Non-pigmented ciliary epithelial cell (primary cell): ENCODE data around the gene SLC8A2.

ENCODE experiments used
- DNase-seq: peaks from one replicate; pipeline ENCODE4 v3.0.0-alpha.2; 2010; ENCODE audit warnings: low read depth

SLC8A2 gene

DNA sequence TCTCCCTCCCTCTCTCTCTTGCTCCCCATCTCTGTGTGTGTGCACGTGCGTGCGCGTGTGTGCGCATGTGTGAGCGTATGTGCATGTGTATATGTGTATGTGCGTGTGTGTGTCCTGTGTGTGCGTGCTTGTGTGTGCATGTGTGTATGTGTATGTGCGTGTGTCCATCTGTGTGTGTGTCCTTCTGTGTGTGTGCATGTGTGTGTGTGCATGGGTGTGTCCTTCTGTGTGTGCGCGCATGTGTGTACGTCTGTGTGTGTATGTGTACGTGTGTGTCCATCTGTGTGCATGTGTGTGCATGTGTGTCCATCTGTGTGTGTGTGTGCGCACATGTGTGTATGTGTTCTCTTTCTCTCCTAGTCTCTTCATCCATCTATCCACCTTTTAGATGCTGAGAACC, 12.2 kb downstream of the SLC8A2 start:
- DNase-seq, result no peak

DNA sequence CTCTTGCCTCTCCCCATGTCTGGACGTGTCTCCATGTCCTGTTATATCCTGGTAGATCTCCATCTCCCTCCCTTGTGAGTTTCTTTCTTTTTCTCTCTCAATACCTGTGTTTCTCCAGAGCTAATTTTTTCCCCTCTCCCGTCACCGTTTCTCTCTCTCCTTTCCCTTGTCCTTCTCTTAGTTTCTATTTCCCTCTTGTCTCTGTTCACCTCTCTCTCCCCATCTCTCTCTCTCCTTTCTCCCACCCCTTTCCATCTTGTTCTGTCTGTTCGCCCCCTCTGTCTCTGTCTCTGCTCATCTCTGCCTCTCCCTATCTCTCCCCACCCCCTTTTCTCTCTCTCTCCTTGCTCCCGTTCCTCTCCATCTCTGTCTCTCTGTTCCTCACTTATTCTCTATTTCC, 13.0 kb downstream of the SLC8A2 start:
- DNase-seq, result no peak

DNA sequence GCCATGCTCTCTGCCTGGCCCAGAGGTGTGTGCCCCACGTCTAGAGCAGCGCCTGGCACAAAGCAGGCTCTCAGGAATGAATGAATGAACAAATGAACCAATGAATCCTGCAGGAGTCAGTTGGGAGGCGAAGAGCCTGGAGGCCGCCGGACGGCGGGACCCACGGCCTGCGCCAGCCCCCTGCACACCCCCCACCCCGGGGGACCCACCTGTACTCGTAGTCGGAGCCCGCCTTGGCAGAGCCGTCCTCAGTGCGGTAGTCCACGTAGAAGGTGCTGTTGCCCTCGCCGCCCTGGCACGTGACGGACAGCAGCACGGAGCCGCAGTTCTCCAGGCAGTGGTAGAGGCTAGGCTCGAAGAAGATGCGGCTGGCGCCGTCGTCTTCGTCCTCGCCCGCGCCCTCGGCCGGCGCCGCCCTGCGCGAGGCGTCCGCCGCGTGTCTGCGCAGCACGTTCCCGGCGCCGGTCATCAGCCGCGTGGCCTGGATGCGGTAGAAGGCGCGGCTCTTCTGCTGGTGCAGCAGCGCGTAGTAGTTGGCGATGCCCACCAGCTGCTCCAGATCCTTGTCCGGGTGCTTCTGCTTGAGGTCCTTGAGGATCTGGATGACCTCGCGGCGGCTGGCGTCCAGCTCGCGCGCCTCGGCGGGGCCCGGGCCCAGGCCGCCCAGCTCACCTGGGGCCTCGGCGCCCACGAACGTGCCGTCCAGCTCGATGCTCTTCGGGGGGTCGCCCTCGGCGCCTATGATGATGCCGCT, 14.8 kb downstream of the SLC8A2 start:
- DNase-seq, result no peak

DNA sequence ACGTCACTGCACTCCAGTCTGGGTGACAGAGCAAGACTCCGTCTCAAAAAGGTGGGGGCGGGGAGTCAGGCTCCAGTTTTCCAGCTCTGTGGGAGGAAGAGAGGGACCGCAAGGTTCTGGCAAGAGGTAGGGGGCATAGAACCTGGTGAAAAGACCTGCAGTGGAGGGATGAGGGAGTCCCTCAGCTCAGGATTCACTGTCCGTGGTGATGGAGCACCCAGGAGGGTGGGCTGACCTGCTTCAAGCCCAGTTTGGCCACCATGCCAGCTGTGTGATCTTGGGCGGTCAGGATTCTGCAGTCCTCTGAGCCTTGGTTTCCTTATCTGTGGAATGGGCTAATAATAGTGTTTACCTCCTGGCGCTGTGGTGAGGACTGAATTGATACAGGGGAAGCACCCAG, 21.2 kb downstream of the SLC8A2 start:
- no peak for DNase-seq

DNA sequence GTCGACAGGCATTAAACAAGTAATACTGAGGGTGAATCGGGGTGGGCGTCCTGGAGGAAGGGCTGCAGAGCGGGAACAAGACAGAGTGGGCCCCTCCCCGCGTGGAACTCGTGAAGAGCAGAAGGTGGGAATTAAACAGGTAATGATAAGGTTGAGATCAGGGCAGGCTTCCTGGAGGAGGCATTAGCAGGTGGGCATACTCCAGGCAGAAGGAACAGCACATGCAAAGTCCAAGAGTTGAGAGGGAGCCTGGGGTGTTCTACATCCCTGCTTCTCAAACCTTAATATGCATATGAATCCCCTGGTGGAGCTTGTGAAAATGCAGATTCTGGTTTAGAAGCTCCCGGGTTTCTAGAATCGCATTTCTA, 23.3 kb downstream of the SLC8A2 start:
- no peak for DNase-seq

DNA sequence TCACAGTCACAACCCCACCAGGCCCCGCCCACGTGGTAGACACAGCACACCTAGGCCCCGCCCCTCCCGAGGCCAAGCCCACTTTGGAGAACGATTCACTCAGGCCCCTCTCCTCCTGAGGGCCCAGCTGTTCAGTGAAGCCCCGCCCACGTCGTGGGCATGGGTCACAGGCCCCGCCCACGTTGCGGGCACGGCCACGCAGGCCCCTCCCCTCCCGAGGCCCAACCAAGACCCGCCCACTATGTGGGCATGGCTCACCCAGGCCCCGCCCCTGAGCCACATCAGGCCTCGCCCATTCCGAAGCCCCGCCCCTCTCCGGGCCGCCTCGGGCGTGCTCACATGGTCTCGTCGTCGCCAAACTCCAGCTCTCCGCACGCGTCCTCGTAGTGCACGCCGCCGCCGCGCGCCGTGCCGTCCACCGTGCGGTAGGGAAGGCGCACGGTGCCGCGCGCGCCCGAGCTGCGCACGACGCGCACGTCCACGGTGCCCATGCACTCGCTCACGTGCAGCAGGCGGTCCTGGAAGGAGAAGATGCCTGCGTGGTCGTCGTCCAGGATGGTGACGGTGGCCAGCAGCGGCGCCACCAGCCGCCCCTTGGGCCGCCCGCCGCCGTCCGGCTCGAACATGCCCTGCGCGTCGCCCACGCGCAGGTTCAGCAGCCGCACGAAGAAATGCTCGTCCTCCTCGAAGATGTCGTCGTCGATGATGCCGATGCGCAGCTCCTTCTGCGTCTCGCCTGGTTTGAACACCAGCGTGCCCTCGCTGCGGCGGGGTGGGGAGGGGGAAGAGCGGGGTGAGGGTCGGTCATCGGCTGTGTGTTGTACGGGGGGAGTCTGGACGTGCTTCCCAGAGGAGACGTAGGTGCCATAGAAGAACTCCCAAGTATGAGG, 24.0 kb downstream of the SLC8A2 start:
- DNase-seq, result no peak

DNA sequence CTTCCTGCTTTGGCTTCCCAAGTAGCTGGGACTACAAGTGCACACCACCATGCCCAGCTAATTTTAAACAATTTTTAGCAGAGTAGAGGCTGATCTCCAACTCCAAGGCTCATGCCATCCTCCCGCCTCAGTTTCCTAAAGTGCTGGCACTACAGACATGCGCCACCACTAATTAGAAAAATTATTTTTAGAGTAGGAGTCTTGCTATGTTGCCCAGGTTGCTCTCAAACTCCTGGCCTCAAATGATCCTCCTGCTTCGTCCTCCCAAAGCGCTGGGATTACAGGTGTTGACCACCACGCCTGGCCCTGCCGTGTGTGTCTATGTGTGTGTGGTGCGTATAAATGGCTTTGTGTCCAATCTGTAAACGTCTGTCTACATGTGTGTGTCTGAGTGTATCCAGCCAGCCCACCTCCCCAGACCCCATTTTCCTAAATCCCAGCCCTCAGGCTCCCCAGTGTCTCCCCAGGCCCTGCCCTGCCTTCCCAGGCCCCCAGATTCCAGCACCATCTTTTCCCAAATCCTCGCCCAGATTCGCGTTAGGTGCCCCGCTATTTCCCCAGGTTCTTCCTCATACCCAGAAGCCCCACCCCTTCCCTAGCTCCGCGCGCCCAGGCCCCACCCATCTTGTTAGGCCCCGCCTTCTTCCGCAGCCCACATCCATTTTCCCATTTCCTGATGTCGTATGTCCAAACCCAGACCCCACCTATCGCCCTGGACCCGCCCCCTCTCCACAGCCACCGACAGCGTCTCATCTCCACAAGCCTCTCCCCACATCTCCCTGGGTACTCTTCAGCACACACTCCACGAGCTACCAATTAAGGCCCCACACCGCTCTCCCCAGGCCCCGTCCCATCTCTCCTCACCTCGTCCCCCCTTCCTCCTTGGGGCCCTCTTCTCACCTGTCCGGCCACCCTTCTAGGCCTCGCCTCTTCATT, 24.9 kb downstream of the SLC8A2 start:
- DNase-seq, result no peak

DNA sequence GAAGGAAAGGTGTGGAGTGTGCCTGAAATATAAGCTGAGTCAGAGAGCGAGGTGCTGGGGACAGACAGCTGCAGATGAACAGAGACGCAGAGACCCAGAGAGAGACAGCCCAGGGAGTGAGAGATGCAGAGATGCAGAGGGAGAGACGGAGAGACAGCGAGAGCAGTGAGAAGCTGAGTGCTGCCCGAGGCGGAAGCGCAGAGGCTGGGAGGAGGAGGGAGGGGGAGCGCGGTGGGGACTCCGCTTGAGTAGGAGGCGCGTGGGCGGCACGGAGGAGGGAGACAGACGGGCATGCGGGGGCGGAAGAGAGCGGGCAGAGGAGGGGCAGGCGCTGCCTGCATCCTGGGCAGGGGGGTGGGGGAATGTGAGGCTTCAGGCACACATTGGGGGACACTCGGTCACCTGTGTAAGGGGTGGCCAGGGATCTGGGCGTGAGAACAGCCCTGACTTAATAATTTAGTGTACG, 25.7 kb downstream of the SLC8A2 start:
- DNase-seq, result no peak

DNA sequence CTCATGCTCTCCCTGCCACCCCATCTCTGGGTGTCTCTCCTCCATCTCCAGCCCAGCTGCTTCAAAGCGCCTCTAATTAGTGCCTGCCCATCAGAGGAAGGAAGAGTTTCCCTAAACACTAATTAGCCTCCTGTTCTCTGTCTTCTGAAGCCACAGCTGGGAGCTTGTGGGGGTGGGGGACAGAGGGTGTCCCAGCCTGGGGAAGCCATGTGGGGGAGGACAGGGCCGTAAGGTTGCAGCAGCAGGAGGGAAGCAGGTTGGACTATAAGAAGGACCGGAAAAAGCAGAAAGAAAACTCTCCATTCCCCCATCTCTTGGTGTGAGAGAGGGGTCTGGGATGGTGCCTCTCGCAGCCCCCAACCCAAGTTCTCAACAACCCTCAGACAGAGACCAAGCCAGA, 26.2 kb downstream of the SLC8A2 start:
- DNase-seq, result no peak

DNA sequence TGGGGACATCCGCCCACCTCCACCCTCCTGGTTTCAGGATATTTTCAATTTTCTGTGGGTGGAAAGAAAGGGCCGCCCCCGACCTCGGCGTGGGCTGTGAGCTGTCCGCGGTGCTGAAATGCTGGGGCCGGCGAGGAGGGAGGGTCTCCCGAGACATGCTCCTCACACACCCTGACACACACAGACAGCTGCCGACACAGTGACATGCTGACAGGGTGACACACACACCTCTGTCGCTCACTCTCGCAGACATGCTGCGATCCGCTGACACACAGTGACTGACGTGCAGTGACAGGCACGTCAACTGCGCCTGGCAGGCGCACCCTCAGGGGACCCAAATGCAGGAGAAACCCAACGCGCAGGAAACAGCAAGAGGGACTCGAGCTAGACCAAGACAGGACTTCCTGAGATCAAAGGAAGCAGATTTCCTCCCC, 27.3 kb downstream of the SLC8A2 start:
- no peak for DNase-seq

DNA sequence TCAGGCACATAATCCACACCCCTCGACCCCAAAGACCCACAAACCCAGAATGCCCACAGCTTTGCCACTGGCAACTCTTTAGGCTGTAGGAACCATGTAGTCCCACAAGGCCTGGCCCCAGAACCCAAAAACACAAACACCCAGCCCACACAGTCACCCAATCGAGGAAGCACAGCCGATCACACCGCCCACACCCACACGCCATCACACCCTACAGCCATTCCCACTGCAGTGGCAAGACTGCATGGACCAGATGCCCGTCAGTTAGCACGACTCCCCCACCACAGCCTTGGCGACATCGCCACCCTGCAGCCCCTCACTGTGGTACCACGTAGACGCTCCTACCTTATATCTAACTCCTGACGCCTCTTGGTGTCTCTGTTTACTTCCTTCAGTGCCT, 28.4 kb downstream of the SLC8A2 start:
- no peak for DNase-seq

DNA sequence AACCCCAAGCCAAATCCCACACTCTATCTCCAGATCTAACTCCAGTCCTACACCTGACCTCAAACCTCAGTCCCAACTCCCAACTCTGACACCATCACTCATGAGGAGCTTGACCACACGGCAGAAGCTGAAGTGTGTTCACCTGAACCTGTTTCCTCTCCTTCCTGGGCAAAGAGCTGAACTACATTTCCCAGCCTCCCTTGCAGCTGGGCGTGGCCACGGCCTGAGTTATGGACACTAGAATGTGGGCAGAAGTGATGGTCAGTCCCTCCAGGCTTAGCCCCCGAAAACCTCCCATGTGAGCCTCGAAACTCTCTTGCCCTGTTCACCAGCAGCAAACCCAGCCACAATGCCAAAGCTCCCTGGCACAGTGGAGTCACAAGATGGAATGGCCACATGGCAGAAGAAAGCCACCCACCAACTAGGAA, 32.9 kb downstream of the SLC8A2 start:
- no peak for DNase-seq

DNA sequence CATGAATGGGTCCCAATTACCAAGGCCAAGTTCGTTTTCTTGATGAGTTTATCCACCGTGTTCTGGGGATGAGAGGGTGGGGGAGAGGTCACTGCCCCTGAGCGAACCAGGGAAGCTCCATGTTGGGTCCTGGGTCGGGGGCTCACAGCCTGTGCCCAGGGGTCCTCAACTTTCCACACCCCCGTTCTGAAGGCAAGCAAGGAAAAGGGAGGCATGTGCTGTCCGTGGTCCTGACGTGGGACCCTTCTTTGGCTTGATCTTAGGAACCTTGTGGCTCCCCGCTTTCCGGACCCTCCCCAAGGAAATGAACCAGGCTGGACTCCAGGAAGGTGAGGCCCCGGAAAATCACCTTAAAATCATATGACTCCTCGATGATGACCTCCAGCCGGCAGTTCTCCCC, 34.2 kb downstream of the SLC8A2 start:
- no peak for DNase-seq

DNA sequence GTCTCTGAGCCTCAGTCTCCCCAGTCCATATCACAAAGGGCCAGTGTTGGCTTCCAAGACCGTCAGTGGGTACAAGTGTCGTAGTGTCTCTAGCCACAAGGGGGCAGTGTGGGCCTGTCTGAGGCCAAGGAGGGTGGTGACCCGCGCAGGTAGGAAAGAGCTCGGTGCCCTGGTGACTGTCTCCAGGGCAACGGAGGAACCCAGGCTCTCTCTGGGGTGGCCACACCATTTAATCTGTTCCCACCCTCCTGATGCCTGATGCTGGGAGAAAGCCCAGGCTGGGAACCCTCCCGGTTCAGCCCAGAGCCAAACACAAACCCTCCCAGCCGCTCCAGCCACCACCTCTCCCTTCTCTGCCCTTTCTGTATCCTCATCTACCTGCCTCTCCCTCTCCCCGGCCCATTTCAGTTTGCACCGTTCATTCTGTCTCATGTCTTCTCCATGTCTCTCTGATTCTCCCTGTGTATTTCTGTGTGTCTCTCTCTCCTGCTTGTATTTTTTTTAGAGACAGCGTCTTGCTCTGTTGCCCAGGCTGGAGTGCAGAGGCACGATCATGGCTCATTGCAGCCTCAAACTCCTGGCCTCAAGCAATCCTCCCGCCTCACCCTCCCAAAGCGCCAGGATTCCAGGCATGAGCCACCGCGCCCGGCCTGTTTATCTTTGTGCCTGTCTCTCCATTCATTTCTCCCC, 34.8 kb downstream of the SLC8A2 start:
- no peak for DNase-seq

DNA sequence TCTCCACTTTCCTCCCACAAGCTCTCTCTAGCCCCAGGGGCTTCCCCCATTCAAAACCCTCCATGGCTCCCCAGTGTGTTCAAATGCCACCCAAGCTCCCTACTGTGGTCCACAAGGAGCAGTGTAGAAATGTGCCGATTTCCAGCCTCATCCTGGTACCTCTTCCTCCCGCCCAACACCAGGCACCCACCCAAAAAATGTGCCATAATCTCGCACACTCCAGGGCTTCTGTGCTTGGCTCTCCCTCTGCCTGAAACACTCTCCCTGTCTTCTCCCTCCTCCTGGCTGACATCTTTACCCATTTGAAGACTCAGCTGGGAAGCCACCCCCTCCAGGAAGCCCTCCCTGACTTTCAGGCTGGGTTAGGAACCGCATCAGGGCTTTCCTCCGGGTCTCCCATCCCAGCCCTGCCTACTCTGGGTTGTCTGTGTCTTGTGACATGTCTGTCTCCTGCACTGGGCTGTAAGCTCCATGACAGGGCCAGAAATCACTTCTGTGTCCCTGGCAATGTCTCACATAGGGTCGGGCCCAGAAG, 35.7 kb downstream of the SLC8A2 start:
- DNase-seq, result no peak

DNA sequence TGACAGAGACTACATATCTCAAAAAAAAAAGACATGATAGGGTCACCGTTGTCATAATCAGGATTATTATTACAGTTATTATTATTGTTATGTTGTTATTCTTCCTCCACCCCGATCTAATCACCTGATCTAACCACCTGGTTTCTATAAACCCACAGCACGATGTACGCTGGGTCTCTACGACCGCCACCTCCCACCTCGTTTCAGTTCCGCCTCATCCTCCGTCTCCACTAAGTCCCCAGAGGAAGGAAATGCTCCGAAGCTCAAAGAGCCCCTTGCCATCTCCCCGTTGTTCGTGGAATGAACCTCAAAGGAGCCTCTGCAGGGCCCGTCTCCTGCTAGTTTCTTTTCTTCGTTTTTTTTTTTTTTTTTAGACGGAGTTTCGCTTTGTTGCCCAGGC, 36.5 kb downstream of the SLC8A2 start:
- DNase-seq, result no peak

DNA sequence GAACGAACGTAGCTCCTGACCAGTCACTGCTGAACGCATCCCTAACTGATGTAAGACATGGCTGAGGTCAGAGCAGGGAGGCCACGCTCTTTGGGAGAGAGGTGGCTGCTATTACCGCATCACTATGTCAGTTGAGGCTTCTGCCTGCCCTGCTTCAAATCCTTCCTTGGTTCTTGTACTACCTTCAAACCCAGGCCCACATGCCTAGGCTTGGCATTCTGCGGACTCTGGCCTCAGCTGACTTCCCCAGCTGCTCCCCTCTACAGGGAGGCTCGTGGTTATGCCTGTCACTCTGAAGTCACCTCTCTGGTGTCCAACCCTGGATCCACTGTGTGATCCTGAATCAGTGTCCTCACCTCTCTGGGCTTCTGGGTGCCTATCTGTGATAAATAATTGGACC, 37.6 kb downstream of the SLC8A2 start:
- no peak for DNase-seq

DNA sequence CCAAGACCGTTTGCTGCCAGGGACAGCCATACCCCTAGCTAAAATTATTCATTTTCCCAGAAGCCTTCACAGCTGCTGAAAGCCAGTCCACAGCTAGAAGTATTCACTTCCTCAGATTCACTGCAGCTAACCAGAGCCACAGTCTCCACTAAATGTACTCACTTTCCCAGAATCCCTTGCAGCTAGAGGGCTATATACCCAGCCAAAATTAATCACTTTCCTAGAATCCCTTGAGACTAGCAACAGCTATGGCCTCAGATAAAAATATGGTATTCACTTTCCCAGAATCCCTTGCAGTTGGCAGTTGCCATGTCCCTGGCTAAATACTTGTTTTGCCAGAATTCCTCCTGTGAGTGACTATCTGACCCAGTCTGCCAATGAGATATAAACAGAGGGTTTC, 38.6 kb downstream of the SLC8A2 start:
- no peak for DNase-seq

DNA sequence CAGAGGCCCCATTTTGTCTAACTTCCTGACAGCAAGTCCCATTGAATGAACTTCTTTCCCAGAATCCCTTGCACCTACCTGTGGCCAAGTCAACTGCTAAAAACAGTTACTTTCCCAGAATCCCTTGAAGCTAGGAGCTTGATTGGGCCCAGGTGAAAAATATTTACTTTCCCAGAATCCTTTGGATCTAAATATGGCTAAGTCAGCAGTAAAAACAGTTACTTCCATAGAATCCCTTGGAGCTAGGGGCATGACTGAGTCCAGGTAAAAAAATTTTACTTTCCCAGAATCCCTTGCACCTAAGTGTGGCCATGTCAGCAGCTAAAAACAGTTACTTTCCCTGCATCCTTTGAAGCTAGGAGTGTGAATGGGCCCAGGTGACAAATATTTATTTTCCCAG, 39.2 kb downstream of the SLC8A2 start:
- DNase-seq, result no peak

DNA sequence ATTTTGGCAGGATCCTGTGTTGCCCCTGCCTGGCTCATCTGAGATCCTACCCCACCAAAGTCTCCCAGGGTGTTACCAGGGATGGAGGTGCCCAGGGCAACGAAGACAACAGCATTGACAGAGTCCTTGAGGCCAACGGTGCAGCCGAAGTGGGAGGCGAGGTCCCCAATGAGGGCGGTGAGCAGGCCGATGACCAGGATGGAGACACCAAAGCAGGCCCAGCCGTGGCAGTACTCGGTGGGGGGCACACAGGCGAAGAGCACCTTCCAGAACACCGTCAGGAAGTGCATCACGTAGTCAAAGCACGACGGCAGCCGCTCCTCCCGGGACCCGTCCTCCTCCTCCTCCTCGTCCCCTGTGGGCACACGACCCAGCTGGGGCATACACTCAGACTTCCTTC, 39.6 kb downstream of the SLC8A2 start:
- no peak for DNase-seq

DNA sequence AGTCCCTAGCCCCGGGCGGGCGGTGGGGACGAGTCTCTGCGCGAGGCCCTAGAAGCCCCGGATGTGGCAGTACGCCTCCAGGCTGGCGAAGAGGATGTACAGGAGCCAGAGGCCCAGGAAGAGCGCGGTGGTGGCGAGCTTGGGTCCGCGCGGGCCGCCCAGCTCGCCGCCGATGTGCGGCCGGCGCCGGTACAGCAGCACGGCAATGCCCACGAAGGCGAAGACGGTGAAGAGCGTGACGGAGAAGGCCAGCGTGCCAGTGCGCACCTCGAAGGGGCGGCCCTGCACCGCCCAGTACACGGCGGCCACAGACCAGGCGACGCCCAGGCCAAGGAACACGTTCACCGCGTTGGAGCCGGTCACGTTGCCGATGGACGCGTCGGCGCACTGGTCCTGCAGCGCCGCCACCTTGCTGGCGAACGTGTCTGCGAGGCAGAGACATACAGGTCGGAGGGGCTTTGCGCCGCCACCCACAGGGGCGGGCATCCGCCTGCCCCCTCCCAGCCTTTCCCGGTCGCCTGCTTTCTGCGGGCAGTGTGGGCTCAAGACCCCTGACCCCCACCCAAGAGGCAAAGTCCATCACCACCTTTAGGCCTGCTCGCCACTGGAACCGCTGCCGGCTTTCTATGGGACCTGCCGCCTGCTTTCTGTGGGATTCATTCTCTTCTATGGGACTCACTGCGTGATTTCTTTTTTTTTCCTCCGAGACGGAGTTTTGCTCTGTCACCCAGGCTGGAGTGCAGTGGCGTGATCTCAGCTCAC, 41.5 kb downstream of the SLC8A2 start:
- DNase-seq, result no peak
